ENCODE results near the gene KLHL33.
"Not testable (repeated sequence)": the region's sequence is repeated elsewhere in the genome, so short reads cannot be mapped to it uniquely, and the experiment has no call there.

The KLHL33 gene

GRCh38 chr14:20435582-20436362 is at the start of gene KLHL33:
Gene KLHL33, minus strand, starts transcription at chr14:20436166. Its CDS starts 355 bp downstream, at chr14:20435811.
- DNase-seq: no peak

- DNase-seq: no peak
Observed at GRCh38 chr14:20482382-20482781, 46.4 kb upstream of the KLHL33 start.

GRCh38 chr14:20478894-20479293 is 42.9 kb upstream of the KLHL33 start:
- DNase-seq: no peak

- DNase-seq: peak; percentile 58
Observed at GRCh38 chr14:20477211-20477876, 41.4 kb upstream of the KLHL33 start.

- DNase-seq: no peak
Observed at GRCh38 chr14:20476776-20477175, 40.8 kb upstream of the KLHL33 start.

- no peak for DNase-seq
Observed at GRCh38 chr14:20472536-20473169, 36.7 kb upstream of the KLHL33 start.

GRCh38 chr14:20470603-20470901 is 34.6 kb upstream of the KLHL33 start:
- DNase-seq: no peak

- DNase-seq: peak; percentile 82
Observed at GRCh38 chr14:20469890-20470602, 34.1 kb upstream of the KLHL33 start.

GRCh38 chr14:20469242-20469889 is 33.4 kb upstream of the KLHL33 start, which contains the start of gene PNP:
Gene PNP, plus strand, starts transcription at chr14:20469406. Its CDS starts 119 bp downstream, at chr14:20469525.
- DNase-seq: peak; percentile 94

GRCh38 chr14:20468764-20469241 is 32.8 kb upstream of the KLHL33 start:
- DNase-seq: no peak

GRCh38 chr14:20461225-20462141 is 25.5 kb upstream of the KLHL33 start, which contains the start of gene PIP4P1:
Gene PIP4P1, minus strand, starts transcription at chr14:20461434. Its CDS starts 109 bp downstream, at chr14:20461325.
- peak; percentile 100 for DNase-seq

GRCh38 chr14:20460458-20461224 is 24.7 kb upstream of the KLHL33 start:
- peak; percentile 57 for DNase-seq

GRCh38 chr14:20458031-20458789 is 22.2 kb upstream of the KLHL33 start:
- no peak for DNase-seq

- no peak for DNase-seq
Observed at GRCh38 chr14:20456971-20457370, 21.0 kb upstream of the KLHL33 start.

GRCh38 chr14:20455355-20456300 is 19.7 kb upstream of the KLHL33 start:
- DNase-seq: peak; percentile 24

GRCh38 chr14:20454516-20455354 is 18.8 kb upstream of the KLHL33 start, which contains the start of the genes APEX1 and OSGEP:
Gene APEX1, plus strand, starts transcription at chr14:20455226. Its CDS starts 420 bp downstream, at chr14:20455646.
Gene OSGEP, minus strand, starts transcription at chr14:20454812. Its CDS starts 129 bp downstream, at chr14:20454683.
- DNase-seq: peak; percentile 99

GRCh38 chr14:20452831-20453230 is 16.9 kb upstream of the KLHL33 start:
- not testable (repeated sequence) for DNase-seq

Measured in CD4-positive, alpha-beta T cell treated with Interleukin-4 for 4 hours (primary cell).